ENCODE measurements around the gene PLEKHO2.
"Not testable (repeated sequence)": the region's sequence is repeated elsewhere in the genome, so short reads cannot be mapped to it uniquely, and the experiment has no call there.

The PLEKHO2 gene, protein sequence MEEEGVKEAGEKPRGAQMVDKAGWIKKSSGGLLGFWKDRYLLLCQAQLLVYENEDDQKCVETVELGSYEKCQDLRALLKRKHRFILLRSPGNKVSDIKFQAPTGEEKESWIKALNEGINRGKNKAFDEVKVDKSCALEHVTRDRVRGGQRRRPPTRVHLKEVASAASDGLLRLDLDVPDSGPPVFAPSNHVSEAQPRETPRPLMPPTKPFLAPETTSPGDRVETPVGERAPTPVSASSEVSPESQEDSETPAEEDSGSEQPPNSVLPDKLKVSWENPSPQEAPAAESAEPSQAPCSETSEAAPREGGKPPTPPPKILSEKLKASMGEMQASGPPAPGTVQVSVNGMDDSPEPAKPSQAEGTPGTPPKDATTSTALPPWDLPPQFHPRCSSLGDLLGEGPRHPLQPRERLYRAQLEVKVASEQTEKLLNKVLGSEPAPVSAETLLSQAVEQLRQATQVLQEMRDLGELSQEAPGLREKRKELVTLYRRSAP

DNA sequence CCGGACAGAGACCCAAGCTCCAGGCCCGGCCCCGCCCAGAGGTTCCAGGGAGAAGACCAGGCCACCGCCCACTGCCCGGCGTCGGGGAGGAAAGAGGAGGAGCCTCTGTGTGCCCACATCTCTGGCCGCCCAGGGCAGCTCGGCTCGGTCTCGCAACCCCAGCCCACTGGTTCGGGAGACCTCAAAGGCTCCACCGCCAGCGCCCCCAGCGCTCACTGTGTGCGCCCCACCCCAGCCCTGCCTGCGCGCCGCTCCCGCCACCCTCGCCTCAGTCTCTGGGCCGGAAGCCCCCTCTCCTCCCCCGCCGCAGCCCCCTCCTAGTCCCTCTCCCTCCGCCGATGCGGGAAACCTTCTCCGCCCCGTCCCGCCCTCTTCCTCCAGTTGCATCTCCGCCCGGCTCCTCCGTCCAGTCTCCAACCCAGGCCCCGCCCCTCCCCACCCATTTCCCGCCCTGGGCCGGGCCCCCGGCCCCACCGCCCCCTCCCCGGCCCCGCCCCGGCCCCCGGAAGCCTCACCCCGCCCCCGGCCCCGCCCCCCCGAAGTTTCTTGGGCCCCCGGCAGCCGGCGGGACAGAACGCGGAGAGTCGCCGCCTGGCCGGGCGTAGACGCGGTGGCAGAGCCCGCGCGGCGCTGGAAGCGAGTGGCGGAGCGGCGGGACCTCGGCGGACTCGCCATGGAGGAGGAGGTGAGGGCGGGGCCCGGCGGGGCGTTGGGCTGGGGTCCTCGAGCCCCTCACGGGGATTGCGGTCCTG, at the start of gene PLEKHO2:
Gene PLEKHO2 (plus strand): TSS at position 572 of the 752 bp plus-strand sequence. CDS start 102 bp downstream, at position 674.
- peak; percentile 96 for DNase-seq

DNA sequence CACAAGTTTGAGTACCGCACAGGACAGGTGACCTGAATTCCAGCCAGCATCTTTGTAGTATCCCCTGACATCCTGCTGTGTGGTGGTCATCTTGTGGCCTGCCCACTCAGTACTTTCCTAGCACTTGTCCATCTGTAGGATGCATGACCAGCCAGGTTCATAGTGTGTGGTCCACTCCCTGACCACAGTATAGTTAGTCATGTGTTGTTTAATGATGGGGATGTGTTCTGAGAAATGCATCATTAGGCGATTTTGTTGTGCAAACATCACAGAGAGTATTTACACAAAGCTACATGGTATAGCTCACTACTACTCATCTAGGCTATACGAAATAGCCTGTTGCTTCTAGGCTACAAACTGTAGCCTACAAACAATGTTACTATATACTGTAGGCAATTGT, 49.4 kb upstream of the PLEKHO2 start:
- no peak for DNase-seq

DNA sequence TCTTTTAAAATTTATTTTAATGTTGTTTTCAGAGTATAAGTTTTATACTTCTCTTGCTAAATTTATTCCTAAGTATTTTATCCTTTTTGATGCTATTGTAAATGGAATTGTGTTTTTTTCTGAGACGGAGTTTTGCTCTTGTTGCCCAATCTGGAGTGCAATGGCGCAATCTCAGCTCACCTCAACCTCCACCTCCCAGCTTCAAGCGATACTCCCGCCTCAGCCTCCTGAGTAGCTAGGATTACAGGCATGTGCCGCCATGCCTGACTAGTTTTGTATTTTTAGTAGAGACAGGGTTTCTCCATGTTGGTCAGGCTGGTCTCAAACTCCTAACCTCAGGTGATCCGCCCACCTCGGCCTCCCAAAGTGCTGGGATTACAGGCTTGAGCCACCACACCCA, 46.4 kb upstream of the PLEKHO2 start:
- DNase-seq, result not testable (repeated sequence)

DNA sequence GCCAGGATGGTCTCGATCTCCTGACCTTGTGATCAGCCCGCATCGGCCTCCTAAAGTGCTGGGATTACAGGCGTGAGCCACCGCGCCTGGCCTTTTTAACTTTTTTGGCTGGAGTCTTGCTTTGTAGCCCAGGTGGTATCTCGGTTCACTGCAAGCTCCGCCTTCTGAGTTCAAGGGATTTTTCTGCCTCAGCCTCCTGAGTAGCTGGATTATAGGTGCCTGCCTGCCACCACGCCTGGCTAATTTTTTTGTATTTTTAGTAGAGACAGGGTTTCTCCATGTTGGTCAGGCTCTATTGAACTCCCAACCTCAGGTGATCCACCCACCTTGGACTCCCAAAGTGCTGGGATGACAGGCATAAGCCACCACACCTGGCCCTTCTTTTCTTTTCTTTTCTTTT, 45.8 kb upstream of the PLEKHO2 start:
- not testable (repeated sequence) for DNase-seq

DNA sequence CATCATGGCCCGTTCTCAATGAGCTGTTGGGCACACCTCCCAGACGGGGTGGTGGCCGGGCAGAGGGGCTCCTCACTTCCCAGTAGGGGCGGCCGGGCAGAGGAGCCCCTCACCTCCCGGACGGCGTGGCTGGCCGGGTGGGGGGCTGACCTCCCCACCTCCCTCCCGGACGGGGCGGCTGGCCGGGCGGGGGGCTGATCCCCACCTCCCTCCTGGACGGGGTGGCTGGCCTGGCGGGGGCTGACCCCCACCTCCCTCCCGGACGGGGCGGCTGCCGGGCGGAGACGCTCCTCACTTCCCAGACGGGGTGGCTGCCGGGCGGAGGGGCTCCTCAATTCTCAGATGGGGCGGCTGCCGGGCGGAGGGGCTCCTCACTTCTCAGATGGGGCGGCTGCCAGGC, 42.8 kb upstream of the PLEKHO2 start:
- DNase-seq, result not testable (repeated sequence)

DNA sequence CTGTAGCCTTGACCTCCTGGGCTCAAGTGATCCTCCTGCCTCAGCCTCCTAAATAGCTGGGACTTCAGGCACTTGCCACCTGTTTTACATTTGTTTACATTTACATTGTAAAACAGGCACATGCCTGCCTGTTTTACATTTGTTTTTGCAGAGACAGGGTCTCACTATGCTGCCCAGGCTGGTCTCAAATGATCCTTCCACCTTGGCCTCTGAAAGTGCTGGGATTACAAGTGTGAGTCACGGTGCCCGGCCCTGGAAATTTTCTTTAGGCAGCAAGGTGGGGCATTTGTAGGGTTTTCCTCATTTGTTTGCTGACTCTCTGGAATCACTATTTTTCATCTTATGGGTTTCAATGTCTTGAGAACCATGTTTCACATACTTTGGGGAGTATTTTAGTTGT, 41.2 kb upstream of the PLEKHO2 start:
- no peak for DNase-seq

DNA sequence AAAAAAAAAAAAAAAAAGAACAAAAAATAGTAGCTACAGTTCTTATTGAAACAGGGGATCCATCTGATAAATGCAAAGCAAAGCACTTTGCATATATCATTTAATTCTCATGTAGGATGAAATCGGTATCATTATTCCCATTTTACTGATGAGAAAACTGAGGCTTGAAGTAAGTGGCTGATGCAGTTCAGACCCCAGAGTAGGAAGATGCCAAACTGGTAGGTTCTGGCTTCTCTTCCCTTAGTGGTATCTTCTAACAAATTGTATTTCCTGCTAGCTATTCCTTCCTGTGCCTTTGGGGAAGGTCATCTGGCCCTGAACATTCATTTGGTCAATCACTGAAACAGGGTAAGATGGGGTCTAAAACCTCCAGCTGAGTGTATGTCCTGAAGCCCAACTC, 38.2 kb upstream of the PLEKHO2 start:
- no peak for DNase-seq

DNA sequence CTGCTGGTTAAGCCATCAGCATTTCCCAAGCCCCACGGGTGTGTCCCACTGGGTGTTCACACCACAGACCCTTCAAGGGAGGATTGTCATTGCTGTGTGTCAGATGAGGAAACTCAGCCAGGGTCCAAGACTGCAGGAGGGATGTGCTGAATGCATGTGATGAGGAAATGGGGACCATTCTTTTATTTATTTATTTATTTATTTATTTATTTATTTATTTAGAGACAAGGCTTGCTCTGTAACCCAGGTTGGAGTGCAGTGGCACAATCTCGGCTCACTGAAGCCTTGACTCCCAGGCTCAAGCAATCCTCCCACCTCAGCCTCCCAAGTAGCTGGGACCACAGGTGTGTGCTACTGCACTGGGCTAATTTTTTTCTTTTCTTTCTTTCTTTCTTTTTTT, 37.1 kb upstream of the PLEKHO2 start:
- no peak for DNase-seq

DNA sequence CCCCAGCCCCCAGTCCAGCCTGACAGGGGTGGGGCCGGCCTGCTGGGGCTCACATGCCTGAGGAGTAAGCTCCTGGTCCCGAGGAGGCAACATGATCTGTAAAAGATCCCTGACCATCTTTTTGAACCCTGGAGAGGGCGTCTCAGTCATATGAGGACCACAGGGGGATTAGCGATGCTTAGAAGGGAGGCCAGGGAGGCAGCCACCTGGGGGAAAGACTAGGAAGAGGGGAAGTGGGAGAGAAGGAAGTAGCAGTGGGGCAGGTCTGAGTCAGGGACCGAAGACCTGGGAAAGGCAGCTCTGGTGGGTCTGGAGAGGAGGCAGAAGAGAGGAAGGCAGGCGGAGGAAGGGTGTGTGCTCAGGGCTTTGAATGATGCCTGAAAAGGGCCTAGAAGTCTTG, 35.2 kb upstream of the PLEKHO2 start:
- no peak for DNase-seq

DNA sequence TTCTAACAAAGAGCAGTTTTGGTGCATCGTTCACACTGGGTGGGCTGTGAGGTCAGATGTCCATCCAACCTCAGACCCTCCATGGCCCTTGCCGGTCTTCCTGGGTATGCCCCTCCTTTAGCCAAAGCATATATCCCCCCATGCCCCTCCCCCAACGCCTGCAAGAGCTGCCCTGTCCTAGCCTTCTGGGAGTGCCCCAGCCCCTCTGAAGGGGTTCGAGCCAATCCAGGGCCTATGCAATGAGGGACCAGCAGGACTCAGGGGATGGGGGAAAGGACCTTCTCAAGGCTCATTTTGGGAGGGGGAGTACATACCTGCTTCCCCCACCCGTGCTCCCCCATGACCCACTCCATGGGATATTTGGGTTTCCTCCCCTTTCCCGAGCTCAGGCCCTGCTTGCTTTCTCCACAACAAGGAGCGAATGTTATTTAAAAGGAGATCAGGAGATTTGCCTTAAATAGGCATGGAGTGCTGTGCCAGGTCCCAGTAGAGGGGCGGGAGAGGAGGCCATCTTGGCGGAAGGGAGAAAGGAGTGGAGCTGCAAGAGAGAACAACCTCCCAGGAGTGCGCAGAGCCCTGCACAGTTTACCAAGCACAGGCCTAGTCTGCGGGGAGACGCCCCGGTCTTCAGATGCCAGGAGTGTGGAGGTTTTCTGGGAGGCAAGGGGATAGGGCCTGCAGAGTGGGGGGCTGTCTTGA, 34.5 kb upstream of the PLEKHO2 start:
- no peak for DNase-seq

DNA sequence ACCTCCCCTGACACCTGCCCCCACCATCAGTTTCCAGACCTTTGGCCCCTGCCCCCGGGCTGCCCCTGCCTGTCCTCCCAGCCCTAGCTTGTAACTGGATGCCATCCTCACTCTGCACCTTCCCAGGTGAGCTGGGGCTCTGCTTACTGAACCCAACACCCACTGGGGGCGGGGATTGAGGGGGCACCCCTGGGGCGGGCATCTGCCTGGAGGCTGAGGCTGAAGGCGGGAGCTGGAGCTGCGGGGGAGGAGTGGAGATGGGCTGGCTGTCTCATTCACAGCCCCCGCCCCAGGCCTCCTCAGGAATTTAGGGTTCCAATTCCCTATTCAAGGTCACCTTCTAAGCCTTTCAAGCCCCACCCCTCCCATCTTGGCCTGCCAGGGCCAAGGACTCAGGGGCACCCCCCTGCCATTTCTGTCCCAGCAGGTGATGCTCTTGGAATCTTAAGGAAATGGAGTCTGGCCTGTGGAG, 33.9 kb upstream of the PLEKHO2 start:
- no peak for DNase-seq

DNA sequence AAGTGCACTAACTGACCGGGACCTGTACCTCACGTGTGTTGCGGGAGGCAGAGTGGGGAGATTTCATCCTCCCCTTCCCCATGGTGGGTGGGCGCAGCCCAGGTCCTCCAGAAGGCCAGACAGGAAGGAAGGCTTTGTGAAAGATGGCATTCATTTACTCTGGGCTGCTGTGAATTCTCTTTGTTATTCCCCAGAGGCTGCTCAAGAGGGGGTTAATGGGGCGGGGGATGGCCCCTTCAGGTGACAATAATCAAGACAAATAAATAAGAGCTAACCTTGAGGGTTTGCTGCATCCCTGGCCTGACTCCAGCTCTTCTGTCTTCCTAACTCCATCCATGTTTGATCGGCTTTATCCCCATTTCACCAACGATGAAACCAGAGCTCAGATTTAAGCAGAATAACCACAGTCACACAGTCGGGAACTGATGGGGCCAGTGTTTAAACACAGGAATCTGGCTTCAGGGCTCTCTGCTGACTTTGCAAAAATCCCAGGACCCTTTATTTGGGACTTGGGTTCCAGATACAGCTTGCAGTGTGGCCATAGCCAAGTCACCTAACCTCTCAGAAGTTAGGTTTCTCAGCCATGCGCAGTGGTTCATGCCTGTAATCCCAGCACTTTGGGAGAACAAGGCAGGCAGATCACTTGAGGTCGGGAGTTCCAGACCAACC, 32.8 kb upstream of the PLEKHO2 start:
- DNase-seq, result no peak

DNA sequence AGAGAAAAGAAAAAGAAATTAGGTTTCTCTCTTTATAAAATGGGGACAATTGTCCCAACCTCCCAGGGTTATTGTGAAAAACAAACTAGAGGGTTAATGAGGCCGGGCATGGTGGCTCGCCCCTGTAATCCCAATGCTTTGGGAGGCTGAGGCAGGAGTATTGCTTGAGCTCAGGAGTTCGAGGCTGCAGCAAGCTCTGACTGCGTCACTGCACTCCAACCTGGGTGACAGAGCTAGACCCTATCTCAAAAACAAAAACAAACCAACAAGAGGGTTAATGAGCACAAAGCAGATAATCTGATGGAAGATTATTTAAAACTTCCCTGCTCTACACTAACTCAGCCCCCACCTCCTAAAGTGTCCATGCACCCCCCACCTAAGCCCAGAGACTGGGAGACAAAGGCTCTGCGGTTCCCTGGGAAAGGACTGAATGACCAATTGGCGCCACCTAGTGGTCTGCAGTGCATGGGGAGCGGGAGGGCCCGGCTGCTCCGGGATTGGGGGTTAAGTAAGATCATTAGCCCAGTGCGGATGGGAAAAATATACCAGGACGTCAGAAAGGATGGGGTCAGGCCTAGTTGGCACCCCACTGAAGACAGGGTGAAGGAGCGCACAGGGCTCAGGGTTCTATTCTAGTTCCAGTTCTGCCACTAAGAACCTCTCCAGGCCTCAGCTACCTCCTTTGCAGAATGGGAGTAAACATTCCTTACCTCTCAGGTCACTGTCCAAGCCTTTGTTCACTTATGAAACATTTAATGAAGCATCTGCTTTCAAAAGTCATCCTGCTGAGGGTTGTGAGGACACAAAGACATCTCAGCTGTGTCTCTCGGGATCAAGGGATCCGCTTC, 31.8 kb upstream of the PLEKHO2 start:
- peak; percentile 89 for DNase-seq

DNA sequence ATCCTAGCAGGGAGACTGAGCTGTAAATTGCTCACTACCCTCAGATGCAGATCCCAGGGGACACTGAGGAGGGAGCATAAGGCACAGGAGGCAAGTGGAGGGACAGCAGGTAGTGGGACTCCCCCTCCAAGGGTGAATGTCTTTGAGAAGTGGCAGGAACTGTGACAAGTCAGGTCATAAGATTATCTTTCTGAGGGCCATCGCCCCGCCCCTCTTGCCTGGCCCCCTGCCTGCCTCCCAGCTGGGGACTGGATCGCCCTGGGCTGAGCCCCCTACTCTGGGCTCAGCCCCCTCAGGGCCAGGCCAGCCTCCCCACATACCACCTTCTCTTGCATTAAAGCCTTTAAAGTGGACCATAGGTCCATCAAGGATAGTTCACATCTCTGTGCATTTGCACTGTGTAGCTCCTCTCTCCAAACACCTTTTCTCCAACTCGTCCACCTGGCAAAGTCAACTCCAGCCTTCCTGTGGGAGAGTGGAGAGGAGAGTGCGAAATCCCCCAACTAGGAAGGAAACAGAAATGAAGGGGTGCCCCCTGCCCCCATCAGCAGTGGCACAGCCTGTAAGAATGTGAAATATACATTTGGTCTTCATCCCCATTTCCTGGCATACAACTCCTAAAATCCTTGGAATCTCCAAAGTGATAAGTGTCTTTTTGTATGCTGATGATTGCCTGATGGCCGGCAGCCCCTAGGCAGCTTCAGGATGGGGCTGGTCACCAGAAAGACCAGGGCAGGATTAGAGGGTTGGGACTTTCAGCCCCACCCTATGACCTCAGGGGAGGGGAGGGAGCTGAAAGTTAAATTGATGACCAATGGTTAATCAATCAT, 31.0 kb upstream of the PLEKHO2 start:
- DNase-seq, result no peak

DNA sequence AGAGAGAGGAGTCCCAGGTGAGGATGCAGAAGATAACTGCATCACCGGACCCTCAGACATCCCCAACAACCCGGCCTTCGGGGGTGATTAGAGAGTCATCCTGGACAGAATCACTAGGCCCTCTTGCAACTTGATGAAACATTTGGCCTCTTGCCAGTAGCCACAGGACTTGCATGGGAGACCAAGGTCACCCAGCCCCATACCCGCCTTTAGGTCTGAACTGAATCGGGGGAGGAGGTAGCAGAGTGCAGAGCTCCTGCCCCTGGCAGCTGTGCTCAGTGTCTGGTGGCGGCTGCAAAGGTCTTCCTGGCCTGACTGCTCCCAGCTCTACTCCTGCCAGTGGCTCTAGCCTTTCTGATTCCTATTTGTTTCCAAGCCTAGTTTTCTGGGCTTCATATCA, 28.6 kb upstream of the PLEKHO2 start:
- peak; percentile 88 for DNase-seq

DNA sequence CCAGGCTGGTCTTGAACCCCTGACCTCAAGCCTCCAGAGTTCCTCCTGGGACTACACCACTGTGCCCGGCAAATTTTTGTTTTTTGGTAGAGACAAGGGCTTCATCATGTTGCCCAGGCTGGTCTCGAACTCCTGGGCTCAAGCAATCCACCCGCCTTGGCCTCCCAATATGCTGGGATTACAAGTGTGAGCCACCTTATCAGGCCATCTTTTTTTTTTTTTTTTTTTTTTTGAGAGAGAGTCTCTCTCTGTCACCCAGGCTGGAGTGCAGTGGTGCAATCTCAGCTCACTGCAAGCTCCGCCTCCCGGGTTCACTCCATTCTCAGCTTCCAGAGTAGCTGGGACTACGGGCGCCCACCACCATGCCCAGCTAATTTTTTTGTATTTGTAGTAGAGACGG, 27.4 kb upstream of the PLEKHO2 start:
- DNase-seq, result not testable (repeated sequence)

DNA sequence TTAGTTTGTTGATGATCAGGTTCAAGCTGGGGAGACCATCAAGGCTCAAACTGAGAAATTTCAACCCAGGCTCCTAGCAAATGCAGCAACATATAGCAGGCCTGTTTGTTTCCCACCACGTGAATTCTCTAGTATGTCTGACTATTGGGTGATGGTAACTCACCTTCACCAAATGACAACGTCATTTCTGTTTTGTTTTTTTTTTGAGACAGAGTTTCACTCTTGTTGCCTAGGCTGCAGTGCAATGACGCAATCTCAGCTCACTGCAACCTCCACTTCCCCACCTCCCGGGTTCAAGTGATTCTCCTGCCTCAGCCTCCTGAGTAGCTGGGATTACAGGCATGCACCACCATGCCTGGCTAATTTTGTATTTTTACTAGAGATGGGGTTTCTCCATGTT, 26.8 kb upstream of the PLEKHO2 start:
- DNase-seq, result not testable (repeated sequence)

DNA sequence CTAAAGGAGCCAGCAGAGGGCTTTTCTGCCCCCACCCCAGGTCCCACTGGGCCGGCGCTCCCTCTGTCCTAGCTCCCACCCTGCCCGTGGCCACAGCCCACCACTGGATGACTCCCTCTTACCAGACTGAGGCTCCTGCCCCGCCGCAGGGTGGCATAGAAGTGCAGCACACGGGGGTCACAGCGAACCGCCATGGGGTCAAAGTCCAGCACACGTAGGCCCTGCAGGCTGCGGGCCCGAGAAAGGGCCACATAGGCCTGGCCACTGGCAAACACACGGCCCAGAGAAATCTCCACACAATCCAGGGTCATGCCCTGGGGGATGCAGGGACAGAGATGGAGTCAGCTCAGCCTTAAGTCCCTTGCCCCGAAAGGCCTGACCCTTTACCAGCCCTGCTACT, 25.3 kb upstream of the PLEKHO2 start:
- DNase-seq, result no peak

DNA sequence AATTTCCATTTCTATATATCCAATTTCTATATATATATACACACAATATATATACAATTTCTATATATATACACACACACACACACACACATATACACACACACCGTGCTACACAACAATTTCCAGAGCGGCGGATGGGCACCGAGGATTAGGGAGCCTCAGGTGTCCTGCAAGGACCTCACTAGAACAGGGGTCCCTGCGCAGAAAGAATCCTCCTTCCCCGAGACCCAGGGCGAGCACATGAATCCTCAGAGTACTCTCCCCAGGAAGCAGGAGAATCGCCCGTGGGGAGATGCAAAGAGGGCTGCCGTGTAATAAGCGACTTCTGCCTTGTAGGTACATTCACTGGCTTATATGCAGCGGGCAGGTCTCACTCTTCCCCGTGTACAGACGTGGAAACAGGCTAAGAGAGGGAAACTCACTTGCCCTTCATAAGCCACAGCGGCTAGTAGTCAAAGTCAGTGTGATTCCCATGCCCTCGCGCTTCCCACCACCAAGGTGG, 16.7 kb upstream of the PLEKHO2 start:
- peak; percentile 46 for DNase-seq

DNA sequence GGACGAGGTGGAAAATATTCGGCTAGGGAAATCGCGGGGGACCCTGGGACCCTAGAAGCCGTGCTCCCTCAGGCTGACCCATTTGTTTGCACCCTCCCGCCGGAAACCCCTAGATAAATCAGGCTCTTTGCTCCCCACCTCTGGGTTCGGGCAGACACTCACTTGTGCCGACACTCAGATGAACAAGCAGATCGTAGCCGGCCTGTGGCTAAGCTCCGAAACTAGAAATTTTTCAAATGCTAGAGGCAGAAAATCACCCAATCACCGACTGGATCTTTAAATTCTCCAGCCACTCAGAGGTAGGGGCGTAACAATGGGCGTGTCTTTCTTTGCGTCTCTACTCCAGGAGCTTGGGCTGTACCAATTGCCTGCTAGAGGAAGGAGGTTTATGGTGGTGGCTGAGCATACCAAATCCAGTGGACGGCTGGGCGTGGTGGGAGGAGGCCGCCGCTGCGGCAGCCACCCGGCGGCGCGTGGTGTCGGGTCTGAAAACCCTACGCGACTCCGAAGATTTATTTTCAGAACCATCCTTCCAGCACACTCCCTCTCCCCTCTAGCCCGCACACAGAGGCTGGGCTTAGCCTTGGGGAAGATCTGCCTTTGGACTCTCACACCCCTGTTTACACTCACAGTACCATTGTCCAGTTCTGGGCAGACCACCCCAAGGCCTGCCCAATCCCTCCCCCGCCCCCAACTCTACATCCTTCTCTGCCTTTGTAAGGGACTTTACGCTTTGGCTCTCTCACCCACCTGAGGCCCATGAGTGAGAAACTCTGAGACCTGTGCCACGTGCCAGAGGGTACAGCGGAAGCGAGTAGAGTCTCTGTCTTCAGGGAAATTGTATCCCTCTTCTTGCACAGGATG, 16.1 kb upstream of the PLEKHO2 start, which contains the start of gene PIF1:
Gene PIF1 (minus strand): TSS at position 217 of the 864 bp plus-strand sequence. CDS start 1,312 bp downstream, outside the sequence.
- DNase-seq, result peak; percentile 100

Measured in hematopoietic multipotent progenitor cell treated with erythropoietin and hydrocortisone succinate and interleukin-3 and kit ligand, for 6 days (in vitro differentiated cells).